Measurements from ENCODE around the gene NXPE4. TPM values are rescaled to one million over a fixed set of nuclear protein-coding genes. Genes with fewer than 3 reads are reported as not detected.

NXPE4 gene
- total RNA-seq, 1 experiment from 2014 or later, result 0.11 TPM

DNA sequence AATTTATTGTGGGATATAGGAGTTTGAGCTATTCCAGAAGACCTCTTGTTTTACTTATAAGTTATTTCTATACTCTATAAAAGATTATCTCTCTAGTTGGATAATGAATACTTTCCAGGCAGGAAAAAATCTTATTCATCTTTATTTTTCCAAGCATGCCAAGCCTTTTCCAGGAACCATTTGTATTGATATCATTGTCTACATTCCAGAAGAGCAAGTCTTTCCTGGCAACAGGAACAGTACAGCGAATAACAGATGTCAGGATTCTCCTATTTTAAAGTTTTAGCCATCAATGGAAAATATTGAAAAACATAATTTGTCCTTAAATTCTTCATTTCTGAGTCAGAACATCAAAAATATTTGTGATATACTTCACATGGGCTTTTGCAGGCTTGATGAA lies 30.8 kb downstream of the NXPE4 start:
- H3K4me3 Mint-ChIP-seq, result no peak overlapping the region
- TF ChIP-seq, protein P1, sequence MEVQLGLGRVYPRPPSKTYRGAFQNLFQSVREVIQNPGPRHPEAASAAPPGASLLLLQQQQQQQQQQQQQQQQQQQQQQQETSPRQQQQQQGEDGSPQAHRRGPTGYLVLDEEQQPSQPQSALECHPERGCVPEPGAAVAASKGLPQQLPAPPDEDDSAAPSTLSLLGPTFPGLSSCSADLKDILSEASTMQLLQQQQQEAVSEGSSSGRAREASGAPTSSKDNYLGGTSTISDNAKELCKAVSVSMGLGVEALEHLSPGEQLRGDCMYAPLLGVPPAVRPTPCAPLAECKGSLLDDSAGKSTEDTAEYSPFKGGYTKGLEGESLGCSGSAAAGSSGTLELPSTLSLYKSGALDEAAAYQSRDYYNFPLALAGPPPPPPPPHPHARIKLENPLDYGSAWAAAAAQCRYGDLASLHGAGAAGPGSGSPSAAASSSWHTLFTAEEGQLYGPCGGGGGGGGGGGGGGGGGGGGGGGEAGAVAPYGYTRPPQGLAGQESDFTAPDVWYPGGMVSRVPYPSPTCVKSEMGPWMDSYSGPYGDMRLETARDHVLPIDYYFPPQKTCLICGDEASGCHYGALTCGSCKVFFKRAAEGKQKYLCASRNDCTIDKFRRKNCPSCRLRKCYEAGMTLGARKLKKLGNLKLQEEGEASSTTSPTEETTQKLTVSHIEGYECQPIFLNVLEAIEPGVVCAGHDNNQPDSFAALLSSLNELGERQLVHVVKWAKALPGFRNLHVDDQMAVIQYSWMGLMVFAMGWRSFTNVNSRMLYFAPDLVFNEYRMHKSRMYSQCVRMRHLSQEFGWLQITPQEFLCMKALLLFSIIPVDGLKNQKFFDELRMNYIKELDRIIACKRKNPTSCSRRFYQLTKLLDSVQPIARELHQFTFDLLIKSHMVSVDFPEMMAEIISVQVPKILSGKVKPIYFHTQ (CRISPR knock-in tag; IDR thresholded peaks at IDR 0.05), result no peak
- TF ChIP-seq NFYB (CRISPR knock-in tag; conservative IDR thresholded peaks at IDR 0.05; ENCODE audit: low read depth), result no peak
- TF ChIP-seq, protein P2, sequence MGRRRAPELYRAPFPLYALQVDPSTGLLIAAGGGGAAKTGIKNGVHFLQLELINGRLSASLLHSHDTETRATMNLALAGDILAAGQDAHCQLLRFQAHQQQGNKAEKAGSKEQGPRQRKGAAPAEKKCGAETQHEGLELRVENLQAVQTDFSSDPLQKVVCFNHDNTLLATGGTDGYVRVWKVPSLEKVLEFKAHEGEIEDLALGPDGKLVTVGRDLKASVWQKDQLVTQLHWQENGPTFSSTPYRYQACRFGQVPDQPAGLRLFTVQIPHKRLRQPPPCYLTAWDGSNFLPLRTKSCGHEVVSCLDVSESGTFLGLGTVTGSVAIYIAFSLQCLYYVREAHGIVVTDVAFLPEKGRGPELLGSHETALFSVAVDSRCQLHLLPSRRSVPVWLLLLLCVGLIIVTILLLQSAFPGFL (CRISPR knock-in tag; IDR thresholded peaks at IDR 0.05; ENCODE audit: borderline replicate concordance), result no peak
- no peak for TF ChIP-seq GABPB1 (CRISPR knock-in tag; IDR thresholded peaks at IDR 0.05)
- no peak for TF ChIP-seq NR2C2 (CRISPR knock-in tag; IDR thresholded peaks at IDR 0.05)
- TF ChIP-seq, protein P3, sequence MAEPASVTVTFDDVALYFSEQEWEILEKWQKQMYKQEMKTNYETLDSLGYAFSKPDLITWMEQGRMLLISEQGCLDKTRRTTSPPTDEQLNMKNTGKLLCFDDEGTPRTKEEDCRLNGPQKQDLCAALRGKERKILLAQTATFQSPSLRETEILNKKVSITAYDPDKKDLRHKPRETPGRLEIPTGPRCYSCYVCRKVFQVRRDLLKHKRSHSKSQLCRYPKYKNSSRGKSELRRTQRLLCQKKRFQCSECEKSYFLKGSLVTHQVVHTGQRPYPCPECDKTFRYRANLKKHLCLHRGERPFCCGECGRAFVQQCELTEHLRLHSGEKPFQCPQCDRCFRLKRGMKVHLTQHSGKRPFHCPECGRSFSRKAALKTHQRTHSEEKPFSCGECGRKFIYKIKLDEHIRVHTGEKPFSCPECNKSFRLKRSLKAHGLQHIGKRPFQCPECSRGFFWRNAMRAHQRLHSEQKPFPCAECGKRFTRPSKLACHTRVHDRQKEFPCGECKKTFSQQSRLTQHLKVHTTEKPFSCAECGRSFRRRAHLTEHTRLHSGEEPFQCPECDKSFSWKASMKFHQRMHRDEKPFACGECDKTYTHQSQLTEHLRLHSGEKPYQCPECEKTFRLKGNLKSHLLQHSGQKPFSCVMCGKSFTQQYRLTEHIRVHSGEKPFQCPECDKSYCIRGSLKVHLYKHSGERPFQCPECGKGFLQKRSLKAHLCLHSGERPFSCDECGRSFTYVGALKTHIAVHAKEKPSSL (CRISPR knock-in tag; conservative IDR thresholded peaks at IDR 0.05), result no peak
- TF ChIP-seq SMAD3 (CRISPR knock-in tag; IDR thresholded peaks at IDR 0.05; ENCODE audit: borderline replicate concordance), result no peak
- TF ChIP-seq IRF2 (CRISPR knock-in tag; IDR thresholded peaks at IDR 0.05; ENCODE audit: borderline replicate concordance, low read depth), result no peak
- TF ChIP-seq CBFB (CRISPR knock-in tag; IDR thresholded peaks at IDR 0.05; ENCODE audit: low read depth), result no peak
- no peak for TF ChIP-seq ZNF396 (CRISPR knock-in tag; IDR thresholded peaks at IDR 0.05; ENCODE audit: borderline replicate concordance)
- TF ChIP-seq ZNF317 (CRISPR knock-in tag; IDR thresholded peaks at IDR 0.05; ENCODE audit: borderline replicate concordance, low read depth), result no peak
- ChIA-PET POLR2A (no interaction called here), CTCF (no interaction called here)
- ATAC-seq, result no peak
- H3K27ac Mint-ChIP-seq, result no peak overlapping the region
- H3K9me3 Mint-ChIP-seq, result peaks cover 8% of the 10 kb centered on the region
- H3K4me1 Mint-ChIP-seq, result peaks cover 30% of the 10 kb centered on the region
- no peaks in the 10 kb centered on the region for H3K36me3 Mint-ChIP-seq
- no peak for DNase-seq (ENCODE audit: low spot score)
- no peaks in the 10 kb centered on the region for H3K27me3 Mint-ChIP-seq (ENCODE audit: low read depth)

DNA sequence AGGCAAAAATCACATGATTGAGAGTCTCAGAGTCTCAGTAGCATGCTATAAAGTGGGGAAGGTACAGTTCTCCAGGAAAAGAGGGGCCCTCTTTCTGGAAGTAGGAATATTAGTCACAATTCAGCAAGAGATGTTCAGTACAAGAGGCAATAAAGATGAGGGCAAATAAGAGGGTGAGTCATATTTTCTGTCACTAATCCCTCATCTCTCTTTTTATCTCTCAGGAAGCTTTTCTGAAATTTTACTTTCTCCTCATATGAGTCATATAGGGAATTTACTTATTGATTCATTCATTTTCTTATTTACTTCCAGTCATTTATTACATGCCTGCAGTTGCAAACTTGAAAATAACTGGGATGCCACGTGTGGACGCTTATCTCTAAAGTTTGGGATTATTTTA lies 32.5 kb downstream of the NXPE4 start:
- no peak for ATAC-seq

More for the DNA sequence above, 32.5 kb downstream of the NXPE4 start:
- Mint-ChIP-seq H3K4me1 (peaks cover 29% of the 10 kb centered on the region), H3K36me3 (no peaks in the 10 kb centered on the region), H3K27ac (no peak overlapping the region), H3K27me3 (ENCODE audit: low read depth) (no peaks in the 10 kb centered on the region), H3K4me3 (no peak overlapping the region), H3K9me3 (peaks cover 8% of the 10 kb centered on the region)
- CTCF ChIA-PET, result no interaction called here
- TF ChIP-seq HMGA2 (CRISPR knock-in tag; IDR thresholded peaks at IDR 0.05), result no peak
- TF ChIP-seq ZNF121 (CRISPR knock-in tag; IDR thresholded peaks at IDR 0.05), result no peak
- TF ChIP-seq OVOL2 (CRISPR knock-in tag; IDR thresholded peaks at IDR 0.05; ENCODE audit: borderline replicate concordance), result no peak
- TF ChIP-seq, protein P4, sequence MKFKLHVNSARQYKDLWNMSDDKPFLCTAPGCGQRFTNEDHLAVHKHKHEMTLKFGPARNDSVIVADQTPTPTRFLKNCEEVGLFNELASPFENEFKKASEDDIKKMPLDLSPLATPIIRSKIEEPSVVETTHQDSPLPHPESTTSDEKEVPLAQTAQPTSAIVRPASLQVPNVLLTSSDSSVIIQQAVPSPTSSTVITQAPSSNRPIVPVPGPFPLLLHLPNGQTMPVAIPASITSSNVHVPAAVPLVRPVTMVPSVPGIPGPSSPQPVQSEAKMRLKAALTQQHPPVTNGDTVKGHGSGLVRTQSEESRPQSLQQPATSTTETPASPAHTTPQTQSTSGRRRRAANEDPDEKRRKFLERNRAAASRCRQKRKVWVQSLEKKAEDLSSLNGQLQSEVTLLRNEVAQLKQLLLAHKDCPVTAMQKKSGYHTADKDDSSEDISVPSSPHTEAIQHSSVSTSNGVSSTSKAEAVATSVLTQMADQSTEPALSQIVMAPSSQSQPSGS (CRISPR knock-in tag; IDR thresholded peaks at IDR 0.05; ENCODE audit: borderline replicate concordance, low read depth), result no peak
- TF ChIP-seq GABPB1 (CRISPR knock-in tag; IDR thresholded peaks at IDR 0.05), result no peak
- no peak for TF ChIP-seq TCF7 (CRISPR knock-in tag; IDR thresholded peaks at IDR 0.05; ENCODE audit: low read depth)
- no peak for TF ChIP-seq RELA (CRISPR knock-in tag; IDR thresholded peaks at IDR 0.05; ENCODE audit: borderline replicate concordance)
- TF ChIP-seq NFE2L1 (CRISPR knock-in tag; IDR thresholded peaks at IDR 0.05), result no peak
- TF ChIP-seq, protein P1 (CRISPR knock-in tag; IDR thresholded peaks at IDR 0.05), result no peak
- no peak for TF ChIP-seq SMAD3 (CRISPR knock-in tag; IDR thresholded peaks at IDR 0.05; ENCODE audit: borderline replicate concordance)
- TF ChIP-seq SMAD4 (CRISPR knock-in tag; IDR thresholded peaks at IDR 0.05), result no peak
- POLR2A ChIA-PET, result no interaction called here
- DNase-seq (ENCODE audit: low spot score), result no peak
